Loucy (cell line): ENCODE data around the gene TMEM238.

ENCODE experiments used
- H2AFZ ChIP-seq: fragments of 200-600 bp; sonication (generic); 2 replicates; pipeline ENCODE4 v1.6.0; 2016; ENCODE audit warnings: antibody characterized with exemption, mild to moderate bottlenecking, low read length, moderate library complexity
- H3F3A ChIP-seq: fragments of 200-600 bp; 2 replicates; pipeline ENCODE4 v1.6.0; 2016; ENCODE audit warnings: antibody characterized with exemption, low read depth, mild to moderate bottlenecking
- H3K27me3 ChIP-seq: fragments of 200-600 bp; sonication (generic); 2 replicates; pipeline ENCODE4 v1.6.1; 2014; ENCODE audit warnings: low read length, mild to moderate bottlenecking; ENCODE audit not compliant: insufficient read depth, poor library complexity, severe bottlenecking
- H3K36me3 ChIP-seq: fragments of 200-600 bp; sonication (generic); 2 replicates; pipeline ENCODE4 v1.6.1; 2016; ENCODE audit warnings: low read length; ENCODE audit not compliant: insufficient read depth
- H3K4me1 ChIP-seq: fragments of 200-600 bp; sonication (generic); 2 replicates; pipeline ENCODE4 v1.5.1; 2014; ENCODE audit warnings: low read length, mild to moderate bottlenecking; ENCODE audit not compliant: insufficient read depth, poor library complexity, severe bottlenecking
- H3K4me2 ChIP-seq: fragments of 200-600 bp; sonication (generic); 2 replicates; pipeline ENCODE4 v1.6.0; 2014; ENCODE audit warnings: antibody characterized with exemption, low read length, low read depth, mild to moderate bottlenecking; ENCODE audit not compliant: poor library complexity, severe bottlenecking
- H3K4me3 ChIP-seq: fragments of 200-600 bp; sonication (generic); 2 replicates; pipeline ENCODE4 v1.5.1; 2014; ENCODE audit warnings: low read length, mild to moderate bottlenecking, mixed read lengths; ENCODE audit not compliant: poor library complexity, severe bottlenecking
- H3K79me2 ChIP-seq: fragments of 200-600 bp; sonication (generic); 2 replicates; pipeline ENCODE4 v1.6.1; 2014; ENCODE audit warnings: low read length; ENCODE audit not compliant: insufficient read depth
- H3K9ac ChIP-seq: fragments of 200-600 bp; sonication (generic); 2 replicates; pipeline ENCODE4 v1.6.0; 2014; ENCODE audit warnings: mild to moderate bottlenecking, low read depth, low read length, moderate library complexity; ENCODE audit not compliant: poor library complexity, severe bottlenecking
- H3K9me2 ChIP-seq: fragments of 200-600 bp; sonication (generic); replicated peaks from 2 replicates; pipeline ENCODE4 v1.6.1; 2016; ENCODE audit warnings: low read depth, low read length, mixed read lengths
- H3K9me3 ChIP-seq: fragments of 200-600 bp; sonication (generic); 2 replicates; pipeline ENCODE4 v1.6.1; 2014; ENCODE audit warnings: mild to moderate bottlenecking, antibody characterized with exemption, low read length, low read depth; ENCODE audit not compliant: insufficient read depth
- H4K20me1 ChIP-seq: fragments of 200-600 bp; sonication (generic); 2 replicates; pipeline ENCODE4 v1.6.0; 2014; ENCODE audit warnings: antibody characterized with exemption, low read length, mild to moderate bottlenecking; ENCODE audit not compliant: insufficient read depth, poor library complexity, severe bottlenecking
- CTCF ChIP-seq: fragments of 200-600 bp; sonication (generic); conservative IDR thresholded peaks from 2 replicates; pipeline ENCODE4 v1.5.1; 2014; ENCODE audit warnings: mild to moderate bottlenecking, antibody characterized with exemption, low read length
- EZH2phosphoT487 ChIP-seq: fragments of 200-600 bp; IDR thresholded peaks from 2 replicates; pipeline ENCODE4 v1.6.1; 2018; ENCODE audit warnings: antibody characterized with exemption, mild to moderate bottlenecking, moderate library complexity, borderline replicate concordance

TMEM238 gene

GRCh38 chr19:55389386-55390317 lies 5.6 kb upstream of the TMEM238 start:
- TF ChIP-seq EZH2phosphoT487: no peak
- TF ChIP-seq CTCF: no peak
- Histone ChIP-seq H3K4me1 (peaks cover 34% of the 10 kb centered on the region), H3K36me3 (peaks cover 23% of the 10 kb centered on the region; the same call in 1 of the 2 replicates), H3K4me3 (peak overlapping the region; percentile 100), H3K27me3 (no peaks in the 10 kb centered on the region), H3K9me2 (no peaks in the 10 kb centered on the region), H4K20me1 (peaks cover 58% of the 10 kb centered on the region), H3K4me2 (peak overlapping the region; percentile 100), H3K9ac (no peak overlapping the region), H3K79me2 (peaks cover 47% of the 10 kb centered on the region), H3K9me3 (no peaks in the 10 kb centered on the region), H3F3A (no peaks in the 10 kb centered on the region), H2AFZ (no peak overlapping the region)

GRCh38 chr19:55387736-55388497 lies 3.8 kb upstream of the TMEM238 start:
- H3K4me1 ChIP-seq: peaks cover 45% of the 10 kb centered on the region
- H3K4me2 ChIP-seq: peak overlapping the region; percentile 100
- H3K9ac ChIP-seq: peak overlapping the region; percentile 99
- no peaks in the 10 kb centered on the region for H3K27me3 ChIP-seq
- H3K4me3 ChIP-seq: peak overlapping the region; percentile 100
- TF ChIP-seq EZH2phosphoT487 (no peak), CTCF (no peak)
- peaks cover 23% of the 10 kb centered on the region; the same call in 1 of the 2 replicates for H3K36me3 ChIP-seq
- H3K79me2 ChIP-seq: peaks cover 52% of the 10 kb centered on the region
- no peaks in the 10 kb centered on the region for H3F3A ChIP-seq
- H2AFZ ChIP-seq: no peak overlapping the region
- H3K9me3 ChIP-seq: no peaks in the 10 kb centered on the region
- no peaks in the 10 kb centered on the region for H3K9me2 ChIP-seq
- H4K20me1 ChIP-seq: peaks cover 58% of the 10 kb centered on the region

GRCh38 chr19:55386493-55386971 lies 2.4 kb upstream of the TMEM238 start:
- Histone ChIP-seq H3K9me3 (no peaks in the 10 kb centered on the region), H4K20me1 (peaks cover 57% of the 10 kb centered on the region), H3K4me2 (peak overlapping the region; percentile 100), H3K9me2 (no peaks in the 10 kb centered on the region), H3F3A (no peaks in the 10 kb centered on the region), H3K36me3 (peaks cover 23% of the 10 kb centered on the region; the same call in 1 of the 2 replicates), H3K9ac (peak overlapping the region; percentile 99), H2AFZ (no peak overlapping the region), H3K4me1 (peaks cover 49% of the 10 kb centered on the region), H3K4me3 (peak overlapping the region; percentile 100), H3K27me3 (no peaks in the 10 kb centered on the region), H3K79me2 (peaks cover 60% of the 10 kb centered on the region)
- TF ChIP-seq EZH2phosphoT487 (no peak), CTCF (no peak)
